Liver (tissue), 9 donors: ENCODE data around the gene CAP2. TPM values are rescaled to one million over a fixed set of nuclear protein-coding genes. Genes with fewer than 3 reads are reported as not detected.

ENCODE experiments used
- DNase-seq: peaks from one replicate; pipeline ENCODE4 v3.0.0-alpha.2; 2017; ENCODE audit warnings: low spot score
- H3K27ac ChIP-seq, 2 donors: one replicate each; pipeline ENCODE4 v1.7.0; 2013; ENCODE audit warnings: inconsistent platforms in 2 of 2, low read length in 2 of 2, control low read depth in 1 of 2, low read depth in 1 of 2, mild to moderate bottlenecking in 1 of 2
- H3K27me3 ChIP-seq, 4 donors: one replicate each; pipeline versions ENCODE4 v1.6.1 to v1.7.0; 2013; ENCODE audit warnings: low read length in 3 of 4, inconsistent platforms in 1 of 4, mild to moderate bottlenecking in 1 of 4, moderate library complexity in 1 of 4; ENCODE audit not compliant: control insufficient read depth in 4 of 4, insufficient read depth in 4 of 4
- H3K36me3 ChIP-seq, 4 donors: one replicate each; pipeline versions ENCODE4 v1.6.1 to v1.7.0; 2013; ENCODE audit warnings: low read length in 3 of 4, mild to moderate bottlenecking in 3 of 4, low read depth in 1 of 4, moderate library complexity in 1 of 4; ENCODE audit not compliant: control insufficient read depth in 4 of 4, insufficient read depth in 3 of 4
- H3K4me1 ChIP-seq, 4 donors: one replicate each; pipeline versions ENCODE4 v1.6.1 to v1.7.0; 2013; ENCODE audit warnings: low read length in 3 of 4, mild to moderate bottlenecking in 3 of 4, moderate library complexity in 1 of 4; ENCODE audit not compliant: control insufficient read depth in 4 of 4, insufficient read depth in 4 of 4
- H3K4me3 ChIP-seq, 3 donors: one replicate each; pipeline versions ENCODE4 v1.6.1 to v1.7.0; 2013; ENCODE audit warnings: low read length in 3 of 3, control low read depth in 1 of 3, low read depth in 1 of 3, mild to moderate bottlenecking in 1 of 3
- H3K9ac ChIP-seq, 2 donors: one replicate each; pipeline ENCODE4 v1.7.0; 2013; ENCODE audit warnings: low read length in 2 of 2, mild to moderate bottlenecking in 2 of 2, moderate library complexity in 2 of 2, control low read depth in 1 of 2, low read depth in 1 of 2
- H3K9me3 ChIP-seq, 4 donors: one replicate each; pipeline versions ENCODE4 v1.6.1 to v1.7.0; 2013; ENCODE audit warnings: low read length in 3 of 4; ENCODE audit not compliant: control insufficient read depth in 4 of 4
- CTCF ChIP-seq: fragments of 150-350 bp; IDR thresholded peaks from 2 replicates; pipeline ENCODE4 v1.5.1; 2017; ENCODE audit warnings: improper control_type of control experiment, low read depth, low read length; ENCODE audit not compliant: missing input control
- EGR1 ChIP-seq, 2 donors: IDR thresholded peaks; 2 replicates each; pipeline ENCODE4 v1.6.1; 2016 to 2018; ENCODE audit warnings: antibody characterized with exemption in 2 of 2, low read depth in 2 of 2
- FOXA1 ChIP-seq: IDR thresholded peaks from 2 replicates; pipeline ENCODE4 v1.6.1; 2016; ENCODE audit warnings: antibody characterized with exemption
- GABPA ChIP-seq, 2 donors: IDR thresholded peaks in 1 of 2; conservative IDR thresholded peaks in 1 of 2; 2 replicates each; pipeline ENCODE4 v1.6.1; 2016; ENCODE audit warnings: antibody characterized with exemption in 2 of 2, mild to moderate bottlenecking in 1 of 2, moderate library complexity in 1 of 2
- NR2F2 ChIP-seq: IDR thresholded peaks from 2 replicates; pipeline ENCODE4 v1.6.1; 2016; ENCODE audit warnings: antibody characterized with exemption
- RAD21 ChIP-seq, 2 donors: IDR thresholded peaks; 2 replicates each; pipeline ENCODE4 v1.6.1; 2016; ENCODE audit warnings: antibody characterized with exemption in 2 of 2, mild to moderate bottlenecking in 2 of 2
- RXRA ChIP-seq, 2 donors: IDR thresholded peaks; 2 replicates each; pipeline ENCODE4 v1.6.1; 2017 to 2018; ENCODE audit warnings: antibody characterized with exemption in 2 of 2, mild to moderate bottlenecking in 1 of 2
- SP1 ChIP-seq: IDR thresholded peaks from 2 replicates; pipeline ENCODE4 v1.6.1; 2018; ENCODE audit warnings: antibody characterized with exemption, mild to moderate bottlenecking
- YY1 ChIP-seq: IDR thresholded peaks from 2 replicates; pipeline ENCODE4 v1.6.1; 2016; ENCODE audit warnings: antibody characterized with exemption, mild to moderate bottlenecking
- ZBTB33 ChIP-seq: IDR thresholded peaks from 2 replicates; pipeline ENCODE4 v1.6.1; 2016; ENCODE audit warnings: antibody characterized with exemption
- WGBS: extraction: QIAGEN DNeasy Blood & Tissue Kit; methylation state at CpG from one replicate; pipeline ENCODE4 v1.1.7; 2013; 5-methylcytosine and 5-hydroxymethylcytosine counted together
- polyA plus RNA-seq, 2 donors: library from polyadenylated mRNA; stranded (reverse) in 1 of 2; unstranded in 1 of 2; fragments of 200-250 nt in 1 of 2; fragments of >200 nt in 1 of 2; fragmentation: Nextera tagmentation in 1 of 2; extraction: Ambion mirVana in 1 of 2; gene quantifications; one replicate each; pipeline versions ENCODE4 v1.2.1 to v1.2.3, GENCODE V29; 2013 to 2015
- total RNA-seq, 2 donors: library from RNA; depleted of rRNA; stranded (reverse); fragments of >200 nt; gene quantifications; one replicate each; pipeline ENCODE4 v1.2.3, GENCODE V29; 2014
- TF ChIP-seq, protein P1 (sequence below): IDR thresholded peaks from 2 replicates; pipeline ENCODE4 v1.6.1; 2016; ENCODE audit warnings: antibody characterized with exemption, mild to moderate bottlenecking
- TF ChIP-seq, protein P2 (sequence below): IDR thresholded peaks from 2 replicates; pipeline ENCODE4 v1.6.1; 2016; ENCODE audit warnings: antibody characterized with exemption
- TF ChIP-seq, protein P3 (sequence below): IDR thresholded peaks from 2 replicates; pipeline ENCODE4 v1.6.1; 2016; ENCODE audit warnings: antibody characterized with exemption
- donor health status: healthy.
- donor health status: healthy.
- donor health status: healthy.
- donor health status: healthy.
- donor health status: healthy.

Gene CAP2
- total and polyA plus RNA-seq, 4 donors: 1.2 to 6.4 (median 2.5) TPM

- TF ChIP-seq, protein P1, sequence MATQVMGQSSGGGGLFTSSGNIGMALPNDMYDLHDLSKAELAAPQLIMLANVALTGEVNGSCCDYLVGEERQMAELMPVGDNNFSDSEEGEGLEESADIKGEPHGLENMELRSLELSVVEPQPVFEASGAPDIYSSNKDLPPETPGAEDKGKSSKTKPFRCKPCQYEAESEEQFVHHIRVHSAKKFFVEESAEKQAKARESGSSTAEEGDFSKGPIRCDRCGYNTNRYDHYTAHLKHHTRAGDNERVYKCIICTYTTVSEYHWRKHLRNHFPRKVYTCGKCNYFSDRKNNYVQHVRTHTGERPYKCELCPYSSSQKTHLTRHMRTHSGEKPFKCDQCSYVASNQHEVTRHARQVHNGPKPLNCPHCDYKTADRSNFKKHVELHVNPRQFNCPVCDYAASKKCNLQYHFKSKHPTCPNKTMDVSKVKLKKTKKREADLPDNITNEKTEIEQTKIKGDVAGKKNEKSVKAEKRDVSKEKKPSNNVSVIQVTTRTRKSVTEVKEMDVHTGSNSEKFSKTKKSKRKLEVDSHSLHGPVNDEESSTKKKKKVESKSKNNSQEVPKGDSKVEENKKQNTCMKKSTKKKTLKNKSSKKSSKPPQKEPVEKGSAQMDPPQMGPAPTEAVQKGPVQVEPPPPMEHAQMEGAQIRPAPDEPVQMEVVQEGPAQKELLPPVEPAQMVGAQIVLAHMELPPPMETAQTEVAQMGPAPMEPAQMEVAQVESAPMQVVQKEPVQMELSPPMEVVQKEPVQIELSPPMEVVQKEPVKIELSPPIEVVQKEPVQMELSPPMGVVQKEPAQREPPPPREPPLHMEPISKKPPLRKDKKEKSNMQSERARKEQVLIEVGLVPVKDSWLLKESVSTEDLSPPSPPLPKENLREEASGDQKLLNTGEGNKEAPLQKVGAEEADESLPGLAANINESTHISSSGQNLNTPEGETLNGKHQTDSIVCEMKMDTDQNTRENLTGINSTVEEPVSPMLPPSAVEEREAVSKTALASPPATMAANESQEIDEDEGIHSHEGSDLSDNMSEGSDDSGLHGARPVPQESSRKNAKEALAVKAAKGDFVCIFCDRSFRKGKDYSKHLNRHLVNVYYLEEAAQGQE: no peak
- TF ChIP-seq YY1: no peak
Measured at GRCh38 chr6:17347012-17347411, 46.4 kb upstream of the CAP2 start (continued).

GRCh38 chr6:17349427-17349826 is 44.0 kb upstream of the CAP2 start:
- no peaks in the 10 kb centered on the region for H3K9me3 ChIP-seq
- 93% methylated on average over 2 of the region's 2 CpGs for WGBS
- DNase-seq: no peak
- H3K4me3 ChIP-seq: no peak overlapping the region
- no peaks in the 10 kb centered on the region for H3K27me3 ChIP-seq
- no peaks in the 10 kb centered on the region for H3K36me3 ChIP-seq
- H3K9ac ChIP-seq: no peak overlapping the region
- TF ChIP-seq FOXA1 (no peak), EGR1 (IDR thresholded peaks at IDR 0.05; ENCODE audit: low read depth in 2 of 2) (no peak), CTCF (no peak), SP1 (no peak)
- no peak overlapping the region for H3K27ac ChIP-seq
- H3K4me1 ChIP-seq: no peaks in the 10 kb centered on the region

- no peaks in the 10 kb centered on the region for H3K9me3 ChIP-seq
Measured at GRCh38 chr6:17352302-17352701, 41.1 kb upstream of the CAP2 start.

GRCh38 chr6:17353440-17354175 is 39.8 kb upstream of the CAP2 start:
- Histone ChIP-seq H3K27me3 (no peaks in the 10 kb centered on the region), H3K4me1 (no peaks in the 10 kb centered on the region), H3K9ac (no peak overlapping the region), H3K9me3 (no peaks in the 10 kb centered on the region), H3K27ac (no peak overlapping the region), H3K36me3 (no peaks in the 10 kb centered on the region), H3K4me3 (no peak overlapping the region)
- no peak for DNase-seq
- WGBS: 81% methylated on average over 4 of the region's 4 CpGs
- TF ChIP-seq GABPA (IDR thresholded peaks at IDR 0.05 in 1 of 2, conservative IDR thresholded peaks at IDR 0.05 in 1 of 2) (no peak), RAD21 (IDR thresholded peaks at IDR 0.05) (no peak), YY1 (no peak), FOXA1 (no peak), ZBTB33 (no peak), SP1 (no peak), NR2F2 (no peak)
- TF ChIP-seq, protein P2, sequence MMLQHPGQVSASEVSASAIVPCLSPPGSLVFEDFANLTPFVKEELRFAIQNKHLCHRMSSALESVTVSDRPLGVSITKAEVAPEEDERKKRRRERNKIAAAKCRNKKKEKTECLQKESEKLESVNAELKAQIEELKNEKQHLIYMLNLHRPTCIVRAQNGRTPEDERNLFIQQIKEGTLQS: no peak
- TF ChIP-seq, protein P1: no peak

More at GRCh38 chr6:17352302-17352701, 41.1 kb upstream of the CAP2 start:
- no peak overlapping the region for H3K27ac ChIP-seq
- H3K9ac ChIP-seq: no peak overlapping the region
- TF ChIP-seq, protein P3, sequence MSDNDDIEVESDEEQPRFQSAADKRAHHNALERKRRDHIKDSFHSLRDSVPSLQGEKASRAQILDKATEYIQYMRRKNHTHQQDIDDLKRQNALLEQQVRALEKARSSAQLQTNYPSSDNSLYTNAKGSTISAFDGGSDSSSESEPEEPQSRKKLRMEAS: no peak
- TF ChIP-seq RXRA (IDR thresholded peaks at IDR 0.05) (no peak), GABPA (IDR thresholded peaks at IDR 0.05 in 1 of 2, conservative IDR thresholded peaks at IDR 0.05 in 1 of 2) (no peak), YY1 (no peak)
- H3K36me3 ChIP-seq: no peaks in the 10 kb centered on the region
- no peaks in the 10 kb centered on the region for H3K27me3 ChIP-seq
- no peak overlapping the region for H3K4me3 ChIP-seq
- no peaks in the 10 kb centered on the region for H3K4me1 ChIP-seq
- no peak for DNase-seq
